NCI-H1417 (cell line): ENCODE measurements around the gene XRCC6.
"Not testable (repeated sequence)": the region's sequence is repeated elsewhere in the genome, so short reads cannot be mapped to it uniquely, and the experiment has no call there.

ENCODE experiments used
- DNase-seq, 3 experiments: peaks; one replicate each; lab custom pipeline; 2025; lab: John Stamatoyannopoulos, UW

Gene XRCC6

GRCh38 chr22:41598891-41599635 is 22.0 kb upstream of the XRCC6 start:
- DNase-seq = no peak

DNA sequence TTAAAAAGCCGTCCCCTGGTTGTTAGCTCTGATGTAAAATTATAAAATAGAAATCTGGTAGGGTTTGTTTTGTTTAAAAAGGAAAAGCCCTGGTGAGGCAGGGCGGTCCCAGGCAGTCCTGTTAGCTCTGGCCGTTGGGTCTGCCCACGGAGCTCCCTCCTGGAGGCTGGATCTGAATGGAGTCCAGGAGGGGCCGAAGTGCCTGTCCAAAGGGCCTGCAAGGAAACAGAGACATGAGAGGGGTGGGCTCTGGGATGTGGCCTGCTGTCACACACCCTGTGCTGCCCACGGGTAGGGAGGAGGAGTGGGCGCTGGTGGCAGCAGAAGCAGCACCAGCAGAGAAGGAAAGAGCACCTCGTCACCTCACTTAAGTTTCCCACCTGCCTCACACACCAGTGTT is 20.1 kb upstream of the XRCC6 start:
- DNase-seq = no peak

DNA sequence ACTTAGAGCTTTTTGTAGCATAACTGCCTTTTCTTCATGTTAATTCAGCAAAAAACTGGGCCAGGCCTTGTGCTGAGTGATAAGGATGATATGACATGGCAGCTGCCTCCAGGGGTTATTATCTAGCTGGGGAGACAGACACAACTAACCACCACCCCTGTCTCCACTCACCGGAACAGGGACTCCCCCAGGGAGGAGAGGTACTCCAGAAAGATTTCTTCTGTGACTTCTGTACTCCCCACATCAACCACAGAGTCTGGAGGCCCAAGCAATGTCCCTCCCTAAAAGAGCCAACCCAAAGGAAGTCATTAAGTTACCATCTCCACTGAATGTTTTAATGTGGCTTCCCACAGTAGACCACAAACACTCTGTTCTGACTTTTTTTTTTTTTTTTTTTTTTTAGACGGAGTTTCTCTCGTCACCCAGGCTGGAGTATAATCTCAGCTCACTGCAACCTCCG is 17.2 kb upstream of the XRCC6 start:
- DNase-seq = no peak

DNA sequence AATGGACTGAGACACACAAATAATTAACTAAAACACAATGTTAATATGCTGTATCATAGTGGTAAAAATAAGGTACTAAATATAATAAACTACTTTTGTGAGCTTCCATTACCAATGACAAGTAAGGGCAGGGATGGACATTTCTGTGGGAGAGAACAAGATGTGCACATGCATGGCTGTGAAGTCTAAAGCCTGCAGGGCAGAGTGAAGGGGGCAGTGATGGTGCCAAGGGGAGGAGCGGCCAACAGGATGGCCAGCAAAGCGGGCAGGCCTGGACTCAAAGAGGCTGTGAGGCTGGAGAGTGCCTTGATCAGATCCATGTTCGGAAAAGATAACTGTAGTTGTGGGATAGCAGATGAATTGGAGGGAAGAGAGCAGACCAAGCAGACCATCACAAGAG is 12.7 kb upstream of the XRCC6 start:
- DNase-seq = no peak

- DNase-seq = no peak
These were observed 8.3 kb upstream of the XRCC6 start for GRCh38 chr22:41612603-41613306.

GRCh38 chr22:41613456-41613855 is 7.6 kb upstream of the XRCC6 start:
- DNase-seq = no peak

GRCh38 chr22:41619979-41620588 is 1.0 kb upstream of the XRCC6 start:
- peak in 2 of 3 experiments; percentile 43 to 55 for DNase-seq

- peak in 1 of 3 experiments; percentile 76 for DNase-seq
These were observed 451 bp upstream of the XRCC6 start, which contains the start of gene DESI1 for GRCh38 chr22:41620589-41621098. DESI1 (minus strand) TSS chr22:41621043; CDS start chr22:41620839, 204 bp downstream.

DNA sequence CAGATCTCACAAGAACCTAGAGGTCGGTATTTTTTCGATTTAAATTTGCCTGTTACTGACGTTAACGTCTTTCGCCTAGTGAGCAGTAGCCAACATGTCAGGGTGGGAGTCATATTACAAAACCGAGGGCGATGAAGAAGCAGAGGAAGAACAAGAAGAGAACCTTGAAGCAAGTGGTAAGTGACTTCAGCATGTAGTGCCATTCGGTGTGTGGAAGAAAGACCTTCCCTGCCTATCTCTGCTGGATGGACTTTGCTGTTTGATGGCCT is 750 bp downstream of the XRCC6 start:
- no peak for DNase-seq

DNA sequence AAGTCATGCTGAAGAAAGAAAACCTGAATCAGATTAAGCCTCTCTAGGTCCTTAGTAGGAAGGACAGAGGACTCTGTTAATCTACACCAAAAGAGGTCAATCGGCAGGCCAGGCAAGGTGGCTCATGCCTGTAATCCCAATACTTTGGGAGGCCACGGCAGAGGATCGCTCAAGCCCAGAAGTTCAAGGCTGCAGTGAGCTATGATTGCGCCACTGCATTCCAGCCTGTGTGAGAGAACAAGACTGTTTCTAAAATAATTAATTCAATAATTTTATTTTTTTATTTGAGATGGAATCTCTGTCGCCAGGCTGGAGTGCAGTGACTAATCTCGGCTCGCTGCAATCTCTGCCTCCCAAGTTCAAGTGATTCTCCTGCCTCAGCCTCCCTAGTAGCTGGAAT is 4.5 kb downstream of the XRCC6 start:
- DNase-seq = no peak

DNA sequence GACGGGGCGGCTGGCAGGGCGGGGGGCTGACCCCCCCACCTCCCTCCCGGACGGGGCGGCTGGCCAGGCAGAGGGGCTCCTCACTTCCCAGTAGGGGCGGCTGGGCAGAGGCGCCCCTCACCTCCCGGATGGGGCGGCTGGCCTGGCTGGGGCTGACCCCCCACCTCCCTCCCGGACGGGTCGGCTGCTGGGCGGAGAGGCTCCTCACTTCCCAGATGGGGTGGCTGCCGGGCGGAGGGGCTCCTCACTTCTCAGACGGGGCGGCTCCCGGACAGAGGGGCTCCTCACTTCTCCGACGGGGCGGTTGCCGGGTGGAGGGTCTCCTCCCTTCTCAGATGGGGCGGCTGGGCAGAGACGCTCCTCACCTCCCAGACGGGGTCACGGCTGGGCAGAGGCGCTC is 10.0 kb downstream of the XRCC6 start:
- DNase-seq = not testable (repeated sequence)

DNA sequence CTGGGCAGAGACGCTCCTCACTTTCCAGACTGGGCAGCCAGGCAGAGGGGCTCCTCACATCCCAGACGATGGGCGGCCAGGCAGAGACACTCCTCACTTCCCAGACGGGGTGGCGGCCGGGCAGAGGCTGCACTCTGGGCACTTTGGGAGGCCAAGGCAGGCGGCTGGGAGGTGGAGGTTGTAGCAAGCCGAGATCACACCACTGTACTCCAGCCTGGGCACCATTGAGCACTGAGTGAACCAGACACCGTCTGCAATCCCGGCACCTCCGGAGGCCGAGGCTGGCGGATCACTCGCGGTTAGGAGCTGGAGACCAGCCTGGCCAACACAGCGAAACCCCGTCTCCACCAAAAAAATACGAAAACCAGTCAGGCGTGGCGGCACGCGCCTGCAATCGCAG is 10.5 kb downstream of the XRCC6 start:
- DNase-seq = not testable (repeated sequence)

- not testable (repeated sequence) for DNase-seq
These were observed 13.5 kb downstream of the XRCC6 start for GRCh38 chr22:41634610-41635009.

- DNase-seq = no peak
These were observed 15.4 kb downstream of the XRCC6 start for GRCh38 chr22:41636467-41636866.

DNA sequence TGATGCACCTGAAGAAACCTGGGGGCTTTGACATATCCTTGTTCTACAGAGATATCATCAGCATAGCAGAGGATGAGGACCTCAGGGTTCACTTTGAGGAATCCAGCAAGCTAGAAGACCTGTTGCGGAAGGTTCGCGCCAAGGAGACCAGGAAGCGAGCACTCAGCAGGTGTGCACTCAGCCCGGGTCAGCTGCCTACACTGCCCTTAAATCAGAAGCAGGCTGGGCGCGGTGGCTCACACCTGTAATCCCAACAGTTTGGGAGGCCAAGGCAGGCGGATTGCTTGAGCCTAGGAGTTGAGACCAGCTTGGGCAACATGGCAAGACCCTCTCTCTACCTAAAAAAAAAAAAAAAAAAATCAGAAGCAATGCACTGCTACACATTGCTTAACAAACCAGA is 16.5 kb downstream of the XRCC6 start:
- not testable (repeated sequence) for DNase-seq

GRCh38 chr22:41638124-41638523 is 17.0 kb downstream of the XRCC6 start:
- DNase-seq = no peak

- no peak for DNase-seq
These were observed 17.7 kb downstream of the XRCC6 start for GRCh38 chr22:41638748-41639147.

GRCh38 chr22:41641854-41642253 is 20.8 kb downstream of the XRCC6 start:
- no peak for DNase-seq

DNA sequence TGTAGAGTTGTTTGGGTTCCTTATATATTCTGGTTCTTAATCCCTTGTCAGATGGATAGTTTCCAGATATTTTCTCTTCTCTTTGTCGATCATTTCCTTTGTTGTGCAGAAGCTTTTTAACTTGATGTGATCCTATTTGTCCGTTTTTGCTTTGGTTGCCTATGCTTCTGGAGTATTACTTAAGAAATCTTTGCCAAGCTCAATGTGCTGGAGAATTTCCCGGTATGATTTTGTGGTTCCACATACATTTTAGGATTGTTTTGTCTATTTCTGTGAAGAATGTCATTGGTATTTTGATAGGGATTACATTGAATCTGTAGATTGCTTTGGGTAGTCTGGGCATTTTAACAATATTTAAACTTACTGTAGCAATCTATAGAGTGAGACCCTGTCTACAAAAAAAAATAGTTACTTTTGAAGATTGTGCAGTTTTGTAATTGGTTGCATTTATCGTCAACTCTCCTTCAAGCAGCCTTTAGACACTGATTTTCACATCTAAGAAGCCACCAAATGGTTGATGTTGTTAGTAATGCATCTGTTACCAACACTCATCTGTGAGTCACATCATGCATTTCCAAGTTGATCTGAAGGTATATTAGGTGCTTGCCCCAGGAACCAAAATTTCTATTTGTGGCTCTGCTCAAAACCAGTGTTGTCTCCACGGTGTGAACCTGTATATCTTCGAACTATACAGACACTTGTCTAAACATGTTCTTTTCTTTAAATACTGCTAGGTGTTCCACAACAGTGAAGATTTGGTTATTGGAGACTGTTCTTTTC is 21.4 kb downstream of the XRCC6 start:
- no peak for DNase-seq

GRCh38 chr22:41647771-41648170 is 26.7 kb downstream of the XRCC6 start:
- no peak for DNase-seq

DNA sequence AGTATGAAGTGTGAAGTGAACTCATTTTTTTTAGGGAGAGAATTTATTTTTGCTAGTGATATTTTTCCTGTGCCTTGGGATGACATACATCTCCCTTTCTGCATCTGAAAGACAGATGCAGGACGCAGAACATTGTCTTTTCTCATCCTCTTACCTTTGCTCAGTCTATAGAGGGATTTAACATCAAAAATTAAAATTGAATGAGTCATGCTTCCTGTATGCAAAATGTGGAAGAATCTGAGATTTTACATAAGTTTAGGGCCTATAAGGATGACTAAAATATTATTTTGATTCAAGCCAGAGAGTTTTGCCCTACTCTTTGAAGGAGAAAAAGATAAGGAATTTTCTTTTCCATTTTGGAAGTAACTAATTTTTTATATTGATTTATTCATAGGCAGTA is 27.3 kb downstream of the XRCC6 start:
- DNase-seq = no peak

DNA sequence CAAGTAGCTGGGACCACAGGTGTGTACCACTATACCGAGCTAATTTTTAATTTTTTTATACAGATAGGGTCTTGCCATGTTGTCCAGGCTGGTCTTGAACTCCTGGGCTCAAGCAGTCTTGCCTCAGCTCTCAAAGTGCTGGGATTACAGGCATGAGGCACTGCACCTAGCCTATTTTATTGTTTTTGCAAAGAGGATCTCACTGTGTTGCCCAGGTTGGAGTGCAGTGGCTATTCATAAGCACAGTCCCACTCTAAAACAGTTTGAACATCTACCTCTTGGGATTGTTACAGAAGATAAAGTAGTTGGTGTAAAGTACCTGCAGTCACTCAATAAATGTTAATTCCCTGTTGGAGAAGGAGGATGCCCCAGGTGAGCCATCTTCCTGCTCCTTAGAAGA is 29.1 kb downstream of the XRCC6 start:
- DNase-seq = no peak
